Measurements from ENCODE around the gene SAPCD2. TPM values are rescaled to one million over a fixed set of nuclear protein-coding genes. Genes with fewer than 3 reads are reported as not detected.

The SAPCD2 gene
- total and polyA plus RNA-seq, 9 of the 15 experiments (the other 6 are each of a cell fraction or from before 2014, with no cell fraction given), result 3.4 to 91.8 (median 18.8) TPM

DNA sequence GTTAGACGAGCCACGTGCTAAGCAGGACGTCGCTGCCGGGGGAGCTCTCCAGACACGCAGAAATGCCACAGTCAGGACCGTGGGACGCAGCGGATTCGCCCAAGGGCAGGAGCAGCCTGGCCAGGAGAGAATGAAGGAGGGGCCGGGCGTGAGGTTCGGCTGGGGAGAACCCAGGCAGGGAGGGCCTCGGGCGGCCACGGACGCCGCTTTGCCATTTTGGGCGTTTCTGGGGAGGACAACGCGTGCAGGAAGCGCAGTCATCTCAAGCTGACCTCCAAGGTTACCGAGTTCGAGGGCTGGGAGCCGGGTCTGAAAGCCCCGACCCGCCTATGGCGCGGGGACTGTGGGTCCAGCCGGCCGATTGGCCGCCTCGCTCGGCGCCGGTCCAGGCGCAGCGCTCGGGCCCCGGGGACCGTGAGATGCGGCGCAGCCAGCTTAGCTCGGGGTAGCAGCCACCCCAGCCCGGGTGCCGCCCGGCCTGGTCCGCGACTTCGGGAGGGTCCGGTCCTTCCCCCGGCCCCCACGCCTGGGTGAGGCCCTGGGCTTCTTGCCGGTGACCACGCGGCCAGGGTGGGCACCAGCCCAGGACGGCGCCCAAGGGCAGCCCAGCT lies 15.7 kb upstream of the SAPCD2 start (continued):
- TF ChIP-seq, protein P1, sequence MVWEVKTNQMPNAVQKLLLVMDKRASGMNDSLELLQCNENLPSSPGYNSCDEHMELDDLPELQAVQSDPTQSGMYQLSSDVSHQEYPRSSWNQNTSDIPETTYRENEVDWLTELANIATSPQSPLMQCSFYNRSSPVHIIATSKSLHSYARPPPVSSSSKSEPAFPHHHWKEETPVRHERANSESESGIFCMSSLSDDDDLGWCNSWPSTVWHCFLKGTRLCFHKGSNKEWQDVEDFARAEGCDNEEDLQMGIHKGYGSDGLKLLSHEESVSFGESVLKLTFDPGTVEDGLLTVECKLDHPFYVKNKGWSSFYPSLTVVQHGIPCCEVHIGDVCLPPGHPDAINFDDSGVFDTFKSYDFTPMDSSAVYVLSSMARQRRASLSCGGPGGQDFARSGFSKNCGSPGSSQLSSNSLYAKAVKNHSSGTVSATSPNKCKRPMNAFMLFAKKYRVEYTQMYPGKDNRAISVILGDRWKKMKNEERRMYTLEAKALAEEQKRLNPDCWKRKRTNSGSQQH (CRISPR knock-in tag; IDR thresholded peaks at IDR 0.05), result no peak
- TF ChIP-seq SP1 (CRISPR knock-in tag; IDR thresholded peaks at IDR 0.05) (no peak), FOXK1 (CRISPR knock-in tag; IDR thresholded peaks at IDR 0.05; ENCODE audit: borderline replicate concordance) (no peak), ZNF316 (IDR thresholded peaks at IDR 0.05) (no peak), HNRNPUL1 (IDR thresholded peaks at IDR 0.05; ENCODE audit: low read length) (no peak), C11orf30 (IDR thresholded peaks at IDR 0.05; ENCODE audit: low read depth) (no peak), PHF21A (IDR thresholded peaks at IDR 0.05; ENCODE audit: borderline replicate concordance, low read depth) (no peak), CHD1 (IDR thresholded peaks at IDR 0.05; ENCODE audit: low read length) (peak; percentile 88), ZNF347 (CRISPR knock-in tag; IDR thresholded peaks at IDR 0.05; ENCODE audit: low read depth) (no peak), CBFB (CRISPR knock-in tag; IDR thresholded peaks at IDR 0.05) (no peak), SUPT5H (IDR thresholded peaks at IDR 0.05) (no peak), IRF2 (CRISPR knock-in tag; IDR thresholded peaks at IDR 0.05) (no peak), ZNF780A (CRISPR knock-in tag; IDR thresholded peaks at IDR 0.05) (no peak), CREB1 (IDR thresholded peaks at IDR 0.05) (no peak), CREB1 (CRISPR knock-in tag; IDR thresholded peaks at IDR 0.05) (no peak), HSF4 (CRISPR knock-in tag; IDR thresholded peaks at IDR 0.05; ENCODE audit: borderline replicate concordance) (no peak), SREBF2 (CRISPR knock-in tag; IDR thresholded peaks at IDR 0.05) (no peak), RUNX1 (IDR thresholded peaks at IDR 0.05; ENCODE audit: low read depth) (no peak), ZNF644 (tag; IDR thresholded peaks at IDR 0.05; ENCODE audit: low read depth) (no peak)
- TF ChIP-seq, protein P2, sequence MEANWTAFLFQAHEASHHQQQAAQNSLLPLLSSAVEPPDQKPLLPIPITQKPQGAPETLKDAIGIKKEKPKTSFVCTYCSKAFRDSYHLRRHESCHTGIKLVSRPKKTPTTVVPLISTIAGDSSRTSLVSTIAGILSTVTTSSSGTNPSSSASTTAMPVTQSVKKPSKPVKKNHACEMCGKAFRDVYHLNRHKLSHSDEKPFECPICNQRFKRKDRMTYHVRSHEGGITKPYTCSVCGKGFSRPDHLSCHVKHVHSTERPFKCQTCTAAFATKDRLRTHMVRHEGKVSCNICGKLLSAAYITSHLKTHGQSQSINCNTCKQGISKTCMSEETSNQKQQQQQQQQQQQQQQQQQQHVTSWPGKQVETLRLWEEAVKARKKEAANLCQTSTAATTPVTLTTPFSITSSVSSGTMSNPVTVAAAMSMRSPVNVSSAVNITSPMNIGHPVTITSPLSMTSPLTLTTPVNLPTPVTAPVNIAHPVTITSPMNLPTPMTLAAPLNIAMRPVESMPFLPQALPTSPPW (CRISPR knock-in tag; IDR thresholded peaks at IDR 0.05), result 0 out of 2 replicates have a peak, but pooled peaks have one; percentile 19
- TF ChIP-seq, protein P3, sequence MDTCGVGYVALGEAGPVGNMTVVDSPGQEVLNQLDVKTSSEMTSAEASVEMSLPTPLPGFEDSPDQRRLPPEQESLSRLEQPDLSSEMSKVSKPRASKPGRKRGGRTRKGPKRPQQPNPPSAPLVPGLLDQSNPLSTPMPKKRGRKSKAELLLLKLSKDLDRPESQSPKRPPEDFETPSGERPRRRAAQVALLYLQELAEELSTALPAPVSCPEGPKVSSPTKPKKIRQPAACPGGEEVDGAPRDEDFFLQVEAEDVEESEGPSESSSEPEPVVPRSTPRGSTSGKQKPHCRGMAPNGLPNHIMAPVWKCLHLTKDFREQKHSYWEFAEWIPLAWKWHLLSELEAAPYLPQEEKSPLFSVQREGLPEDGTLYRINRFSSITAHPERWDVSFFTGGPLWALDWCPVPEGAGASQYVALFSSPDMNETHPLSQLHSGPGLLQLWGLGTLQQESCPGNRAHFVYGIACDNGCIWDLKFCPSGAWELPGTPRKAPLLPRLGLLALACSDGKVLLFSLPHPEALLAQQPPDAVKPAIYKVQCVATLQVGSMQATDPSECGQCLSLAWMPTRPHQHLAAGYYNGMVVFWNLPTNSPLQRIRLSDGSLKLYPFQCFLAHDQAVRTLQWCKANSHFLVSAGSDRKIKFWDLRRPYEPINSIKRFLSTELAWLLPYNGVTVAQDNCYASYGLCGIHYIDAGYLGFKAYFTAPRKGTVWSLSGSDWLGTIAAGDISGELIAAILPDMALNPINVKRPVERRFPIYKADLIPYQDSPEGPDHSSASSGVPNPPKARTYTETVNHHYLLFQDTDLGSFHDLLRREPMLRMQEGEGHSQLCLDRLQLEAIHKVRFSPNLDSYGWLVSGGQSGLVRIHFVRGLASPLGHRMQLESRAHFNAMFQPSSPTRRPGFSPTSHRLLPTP (IDR thresholded peaks at IDR 0.05; ENCODE audit: borderline replicate concordance, extremely low read depth, insufficient read length), result no peak
- TF ChIP-seq, protein P4, sequence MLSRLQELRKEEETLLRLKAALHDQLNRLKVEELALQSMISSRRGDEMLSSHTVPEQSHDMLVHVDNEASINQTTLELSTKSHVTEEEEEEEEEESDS (CRISPR knock-in tag; IDR thresholded peaks at IDR 0.05), result no peak

All from K562 (cell line).